HG03442 (cell line): Measurements from ENCODE around the gene SMIM14.
"Not testable (repeated sequence)": the region's sequence is repeated elsewhere in the genome, so short reads cannot be mapped to it uniquely, and the experiment has no call there.

Experiments
- ATAC-seq: cut with Tn5 transposase; IDR thresholded peaks from one replicate; pipeline ENCODE4 v1.9.1; 2021; ENCODE audit warnings: mild to moderate bottlenecking, moderate library complexity; ENCODE audit not compliant: unreplicated experiment

The SMIM14 gene

DNA sequence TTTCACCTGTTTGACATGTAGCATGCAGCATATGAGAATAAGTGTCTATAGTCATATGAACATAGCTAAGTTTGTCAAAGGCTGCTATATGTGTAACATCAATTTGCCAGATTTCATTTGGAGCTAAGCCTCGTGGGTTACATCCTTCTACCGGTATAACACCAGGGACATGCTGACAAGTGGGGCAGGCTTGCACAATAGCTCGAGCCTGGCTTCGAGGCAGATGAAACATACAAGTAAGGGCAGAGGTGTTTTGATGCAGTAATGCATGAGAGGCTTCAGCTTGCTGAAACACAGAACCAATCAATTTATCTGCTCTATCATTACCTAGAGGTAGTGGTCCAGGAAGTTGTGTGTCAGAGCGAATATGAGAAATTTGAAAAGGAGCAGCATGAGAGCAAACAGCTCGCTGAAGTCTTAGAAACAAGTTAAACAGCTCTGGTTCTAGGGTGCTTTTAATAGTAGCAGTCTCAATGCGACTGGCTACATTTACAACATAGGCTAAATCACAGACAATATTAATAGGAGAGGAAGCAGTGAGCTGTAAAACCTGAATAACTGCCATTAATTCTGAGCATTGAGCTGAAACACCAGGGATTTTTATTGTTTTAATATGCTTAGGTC lies 96.6 kb downstream of the SMIM14 start:
- no peak for ATAC-seq

DNA sequence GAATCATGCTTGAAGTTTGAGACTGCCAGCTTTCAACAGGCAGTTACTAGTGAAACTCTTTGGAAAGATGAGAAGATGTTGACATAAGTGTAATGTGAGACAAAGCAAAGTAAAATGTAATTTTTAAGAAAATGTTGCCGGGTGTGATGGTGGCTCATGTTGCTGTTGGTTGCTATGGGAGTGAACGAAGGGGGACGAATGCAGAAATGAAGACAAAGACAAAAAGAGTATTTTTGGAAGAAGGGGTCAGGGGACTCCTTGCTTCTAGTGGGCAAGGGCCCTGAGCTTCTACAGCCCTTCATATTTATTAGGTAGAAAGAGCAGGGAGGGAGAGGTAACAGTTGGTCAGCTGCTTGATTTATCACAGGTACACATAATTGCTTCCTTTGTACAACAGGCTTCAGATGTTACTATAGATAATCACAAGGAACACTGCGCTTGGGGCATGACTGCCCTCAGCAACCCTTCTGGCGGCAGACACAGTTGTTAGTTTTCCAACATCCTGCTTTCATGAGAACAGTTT lies 99.5 kb downstream of the SMIM14 start:
- no peak for ATAC-seq

DNA sequence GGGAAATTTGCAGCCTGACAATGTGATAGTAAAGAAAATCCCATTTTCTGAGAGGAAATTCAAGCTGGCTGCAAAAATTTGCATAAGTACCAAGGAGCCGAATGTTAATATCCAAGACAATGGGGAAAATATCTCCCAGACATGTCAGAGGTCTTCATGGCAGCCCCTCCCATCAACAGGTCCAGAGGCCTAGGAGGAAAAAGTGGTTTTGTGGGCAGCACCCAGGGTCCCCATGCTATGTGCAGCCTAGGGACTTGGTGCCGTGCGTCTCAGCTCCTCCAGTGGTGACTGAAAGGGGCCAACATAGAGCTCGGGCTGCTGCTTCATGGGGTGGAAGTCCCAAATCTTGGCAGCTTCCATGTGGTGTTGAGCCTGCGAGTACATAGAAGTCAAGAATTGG lies 105.1 kb downstream of the SMIM14 start:
- no peak for ATAC-seq

GRCh38 chr4:39532237-39532636 lies 106.4 kb downstream of the SMIM14 start:
- ATAC-seq = not testable (repeated sequence)

GRCh38 chr4:39530682-39531081 lies 108.0 kb downstream of the SMIM14 start:
- ATAC-seq = no peak

- ATAC-seq = no peak
Measured at GRCh38 chr4:39529534-39529933, 109.1 kb downstream of the SMIM14 start.

DNA sequence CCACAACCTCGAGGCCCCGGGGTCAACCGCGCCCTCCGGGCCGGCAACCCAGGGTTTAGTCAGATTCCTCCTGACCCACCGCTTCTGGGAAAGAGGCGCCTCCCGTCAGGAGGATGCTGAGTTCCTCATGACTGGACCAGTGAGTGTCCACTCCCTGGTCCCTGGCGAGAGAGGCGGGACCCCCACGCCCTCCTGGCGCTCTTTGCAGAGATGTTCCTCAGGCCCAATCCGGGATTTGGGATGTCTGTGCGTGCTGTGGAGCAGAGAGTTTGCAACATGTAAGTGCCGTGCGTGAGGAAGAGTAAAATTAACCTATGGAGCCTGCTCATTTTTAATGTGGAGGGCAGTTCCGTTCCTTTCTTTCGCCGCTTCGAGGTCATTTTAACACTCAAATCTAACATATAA lies 110.6 kb downstream of the SMIM14 start:
- no peak for ATAC-seq

DNA sequence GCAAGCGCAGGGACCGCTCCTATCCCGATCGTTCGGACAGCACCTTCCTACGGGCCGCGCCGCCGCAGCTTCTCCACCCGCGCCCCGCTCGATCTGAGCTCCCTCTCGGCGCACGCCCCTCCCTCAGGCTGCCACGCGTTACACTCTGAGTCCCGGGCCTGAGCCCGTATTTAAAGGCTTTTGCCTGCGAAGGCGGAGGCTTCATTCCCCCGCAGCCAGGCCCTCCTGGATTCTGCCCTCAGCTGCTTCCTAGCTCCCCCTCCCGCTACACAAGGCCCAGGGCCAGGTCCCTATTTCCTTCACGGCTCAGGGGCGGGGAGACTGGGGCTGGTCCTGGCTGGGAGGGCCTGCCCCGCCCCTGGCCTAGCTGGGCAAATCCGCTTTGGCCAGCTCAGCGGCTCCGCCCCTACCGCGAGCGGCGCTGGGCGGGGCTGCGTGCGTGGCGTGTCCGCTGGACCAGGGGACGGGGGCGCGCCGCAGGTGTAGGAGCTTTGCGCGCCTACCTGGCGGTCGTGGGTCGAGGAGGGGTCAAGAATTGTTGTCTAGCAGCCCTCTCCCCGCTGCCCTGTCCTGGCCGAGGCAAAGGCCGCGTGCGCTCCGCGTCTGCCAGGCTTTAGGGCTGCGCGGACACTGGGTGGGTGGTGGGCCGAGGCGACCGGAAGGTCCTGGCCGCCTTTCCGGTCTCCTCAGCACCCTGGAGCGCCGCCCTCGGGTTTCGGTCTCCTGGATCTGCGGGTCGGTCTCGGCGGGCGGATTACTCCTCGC lies 111.2 kb downstream of the SMIM14 start, which contains the start of gene UGDH:
UGDH (minus strand) TSS at position 144 of the 765 bp plus-strand sequence. CDS start 5,927 bp downstream, outside the sequence.
- peak; percentile 92 for ATAC-seq

DNA sequence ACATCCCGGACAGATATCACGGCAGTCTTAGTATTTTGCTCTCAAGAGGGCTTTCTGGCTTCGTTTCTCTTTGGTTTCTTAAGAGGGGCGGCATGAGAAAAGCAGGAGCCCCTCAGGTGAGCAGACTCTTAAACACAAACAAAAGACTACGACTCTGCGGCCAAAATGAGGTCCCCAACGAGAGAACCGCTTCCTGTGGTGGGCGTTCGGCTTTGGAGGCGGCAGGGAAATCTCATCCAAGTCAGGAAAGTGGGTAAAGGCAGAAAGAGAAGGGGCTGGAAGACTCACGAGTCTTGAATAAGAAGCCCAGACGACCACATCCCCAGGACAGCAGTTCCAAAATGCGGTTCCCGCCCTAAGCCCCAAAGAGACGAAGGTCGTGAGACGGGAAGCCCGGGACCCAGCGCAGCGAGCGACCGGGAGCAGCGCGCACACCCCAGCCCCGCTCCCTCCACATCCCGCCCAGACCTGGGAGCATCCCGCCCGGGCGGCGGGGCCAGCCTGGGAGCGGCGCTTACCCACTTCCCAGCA lies 111.8 kb downstream of the SMIM14 start:
- no peak for ATAC-seq

DNA sequence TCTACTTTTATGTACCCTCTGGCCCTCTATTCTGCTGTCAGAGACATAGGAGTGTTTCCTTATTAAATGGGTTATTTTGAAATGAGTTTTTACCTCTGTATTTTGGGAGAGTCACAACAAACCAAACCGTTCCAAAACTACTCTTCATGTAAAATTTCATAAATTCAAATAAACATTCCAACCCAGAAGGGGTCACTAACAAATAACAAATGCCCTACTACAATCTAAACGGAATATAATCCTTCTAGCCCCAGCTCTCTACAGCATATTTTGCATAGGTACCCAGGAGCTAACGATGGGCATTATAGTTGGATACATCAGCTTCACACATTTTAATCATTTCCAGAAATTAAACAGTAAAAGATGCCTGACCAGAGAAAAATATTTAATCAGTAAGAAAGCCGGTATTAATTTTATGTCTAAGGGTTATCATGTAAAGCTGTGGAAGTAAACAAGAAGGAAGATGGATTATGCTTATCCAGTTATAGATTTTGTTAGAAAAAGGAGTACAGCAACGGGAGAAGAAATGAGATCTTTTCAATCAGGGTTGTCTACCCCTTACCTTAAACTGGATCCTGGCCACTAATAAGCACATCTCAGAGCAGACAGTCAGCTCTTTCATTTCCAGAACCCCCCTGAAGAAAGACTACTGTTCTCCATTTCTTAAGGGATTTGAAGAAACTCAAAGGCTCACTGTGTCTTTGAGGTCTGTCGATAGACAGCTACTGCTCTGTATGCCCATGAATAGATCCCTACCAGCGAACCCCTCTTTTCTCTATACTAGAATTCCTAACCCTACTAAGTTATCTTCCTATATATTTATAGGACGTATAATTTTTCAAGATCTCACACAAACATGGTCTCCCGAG lies 112.6 kb downstream of the SMIM14 start:
- ATAC-seq = no peak

DNA sequence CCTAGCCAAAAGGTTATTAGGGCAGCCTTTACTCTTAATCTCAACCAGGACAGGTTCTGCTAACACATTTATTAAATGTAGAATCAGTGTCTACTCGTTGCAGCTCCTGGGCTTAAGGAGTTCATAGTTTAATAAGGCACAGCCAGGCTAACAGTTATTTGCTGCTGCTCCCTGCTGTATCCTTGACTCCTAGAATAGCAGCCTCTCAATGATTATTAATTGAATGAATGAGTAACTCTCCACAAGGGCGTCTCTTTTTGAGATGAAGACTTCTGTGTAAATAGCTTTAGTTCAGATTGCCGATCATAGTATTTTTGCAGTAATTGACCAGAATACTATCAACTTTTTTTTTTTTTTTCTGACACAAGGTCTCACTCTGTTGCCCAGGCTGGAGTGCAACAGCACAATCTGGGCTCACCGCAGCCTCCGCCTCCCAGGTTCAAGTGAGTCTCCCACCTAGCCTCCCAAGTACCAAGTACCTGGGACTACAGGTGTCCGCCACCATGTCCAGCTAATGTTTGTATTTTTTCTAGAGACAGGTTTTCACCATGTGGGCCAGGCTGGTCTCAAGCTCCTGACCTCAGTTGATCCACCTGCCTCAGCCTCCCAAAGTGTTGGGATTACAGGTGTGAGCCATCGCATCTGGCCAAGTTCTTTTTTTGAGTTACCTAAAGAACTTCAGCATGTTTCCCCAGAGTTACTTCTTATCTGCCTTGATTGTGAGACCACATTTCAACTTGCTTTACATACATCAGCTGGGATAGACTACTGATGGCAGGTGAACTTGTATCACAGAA lies 114.3 kb downstream of the SMIM14 start:
- no peak for ATAC-seq

DNA sequence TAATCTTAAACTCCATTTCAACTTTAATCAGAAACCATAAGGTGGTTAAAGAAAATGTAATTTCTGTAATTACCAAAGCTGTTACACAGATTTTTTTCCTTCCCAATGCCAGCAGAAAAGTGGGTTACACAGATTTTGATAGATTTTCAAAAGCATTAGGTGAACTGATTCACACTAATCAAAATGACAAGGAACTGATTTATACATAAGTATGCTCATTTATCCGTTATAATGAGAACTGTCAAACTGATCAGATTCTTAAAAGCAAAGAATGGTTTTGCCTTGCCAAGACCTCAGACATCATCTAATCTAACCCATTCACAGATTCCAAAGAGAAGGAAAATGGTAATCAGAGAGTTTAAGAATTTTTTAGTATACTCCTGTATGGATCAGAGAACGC lies 116.6 kb downstream of the SMIM14 start:
- ATAC-seq = no peak

- no peak for ATAC-seq
Measured at GRCh38 chr4:39521253-39521919, 117.3 kb downstream of the SMIM14 start.

GRCh38 chr4:39518484-39518883 lies 120.2 kb downstream of the SMIM14 start:
- ATAC-seq = no peak

DNA sequence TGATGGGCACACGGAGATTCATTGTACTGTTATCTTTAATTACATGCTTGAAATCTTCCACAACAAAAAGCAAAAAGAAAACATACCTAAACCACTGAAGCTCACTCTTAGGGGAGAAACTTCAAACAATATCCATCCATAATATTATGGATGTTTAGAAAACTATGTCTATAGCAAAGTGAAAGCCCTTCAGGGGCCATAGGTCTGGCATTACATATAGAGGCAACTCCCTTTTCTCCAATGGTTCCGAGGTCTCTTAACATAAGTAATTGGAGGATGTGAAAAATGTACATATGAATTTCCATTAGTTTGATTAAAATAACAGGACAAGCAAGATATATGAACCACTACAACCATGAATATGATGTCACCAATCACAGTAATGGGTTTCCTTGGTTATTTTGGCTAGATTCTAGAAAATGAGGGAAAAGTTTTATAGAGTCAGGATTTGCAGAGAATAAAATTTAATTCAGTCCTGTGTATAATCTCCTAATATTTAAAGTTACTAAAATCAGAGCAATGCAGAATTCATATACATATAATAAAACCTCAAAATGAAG lies 122.2 kb downstream of the SMIM14 start:
- no peak for ATAC-seq

- ATAC-seq = not testable (repeated sequence)
Measured at GRCh38 chr4:39515669-39516401, 122.8 kb downstream of the SMIM14 start.

GRCh38 chr4:39514888-39515401 lies 123.7 kb downstream of the SMIM14 start:
- ATAC-seq = no peak

DNA sequence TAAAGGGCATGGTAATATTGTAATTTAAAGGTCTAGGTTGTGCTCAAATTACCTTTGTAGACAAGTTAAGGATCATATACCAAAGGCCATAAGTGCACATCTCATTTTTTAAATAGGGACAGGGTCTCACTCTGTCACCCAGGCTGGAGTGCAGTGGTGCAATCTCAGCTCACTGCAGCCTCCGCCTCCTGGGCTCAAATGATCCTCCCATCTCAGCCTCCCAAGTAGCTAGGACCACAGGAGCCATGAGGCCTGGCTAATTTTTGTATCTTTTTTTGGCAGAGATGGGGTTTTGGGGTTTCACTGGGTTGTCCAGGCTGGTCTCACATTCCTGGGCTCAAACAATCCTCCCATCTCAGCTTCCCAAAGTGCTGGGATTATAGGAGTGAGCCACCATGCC lies 124.4 kb downstream of the SMIM14 start:
- not testable (repeated sequence) for ATAC-seq
